HEK293T (cell line): ENCODE measurements around the gene FBH1.

Experiments
- BHLHE40 ChIP-seq: fragments of 450-650 bp; IDR thresholded peaks from 2 replicates; pipeline ENCODE4 v1.6.1; 2016; ENCODE audit warnings: mild to moderate bottlenecking, moderate library complexity, borderline replicate concordance
- PKNOX1 ChIP-seq: fragments of 450-650 bp; IDR thresholded peaks from 2 replicates; pipeline ENCODE4 v1.6.1; 2016
- SUZ12 ChIP-seq: fragments of 450-650 bp; IDR thresholded peaks from 2 replicates; pipeline ENCODE4 v1.6.1; 2016; ENCODE audit warnings: mild to moderate bottlenecking

GRCh38 chr10:5856701-5857004, 33.4 kb upstream of the FBH1 start:
- no peak for TF ChIP-seq SUZ12
- no peak for TF ChIP-seq BHLHE40
- TF ChIP-seq PKNOX1: no peak
